GM18870 (cell line): ENCODE results near the gene GAS6.

Source experiments
- ATAC-seq: cut with Tn5 transposase; IDR thresholded peaks from one replicate; pipeline ENCODE4 v1.9.1; 2021; ENCODE audit warnings: moderate library complexity; ENCODE audit not compliant: unreplicated experiment

GAS6 gene

DNA sequence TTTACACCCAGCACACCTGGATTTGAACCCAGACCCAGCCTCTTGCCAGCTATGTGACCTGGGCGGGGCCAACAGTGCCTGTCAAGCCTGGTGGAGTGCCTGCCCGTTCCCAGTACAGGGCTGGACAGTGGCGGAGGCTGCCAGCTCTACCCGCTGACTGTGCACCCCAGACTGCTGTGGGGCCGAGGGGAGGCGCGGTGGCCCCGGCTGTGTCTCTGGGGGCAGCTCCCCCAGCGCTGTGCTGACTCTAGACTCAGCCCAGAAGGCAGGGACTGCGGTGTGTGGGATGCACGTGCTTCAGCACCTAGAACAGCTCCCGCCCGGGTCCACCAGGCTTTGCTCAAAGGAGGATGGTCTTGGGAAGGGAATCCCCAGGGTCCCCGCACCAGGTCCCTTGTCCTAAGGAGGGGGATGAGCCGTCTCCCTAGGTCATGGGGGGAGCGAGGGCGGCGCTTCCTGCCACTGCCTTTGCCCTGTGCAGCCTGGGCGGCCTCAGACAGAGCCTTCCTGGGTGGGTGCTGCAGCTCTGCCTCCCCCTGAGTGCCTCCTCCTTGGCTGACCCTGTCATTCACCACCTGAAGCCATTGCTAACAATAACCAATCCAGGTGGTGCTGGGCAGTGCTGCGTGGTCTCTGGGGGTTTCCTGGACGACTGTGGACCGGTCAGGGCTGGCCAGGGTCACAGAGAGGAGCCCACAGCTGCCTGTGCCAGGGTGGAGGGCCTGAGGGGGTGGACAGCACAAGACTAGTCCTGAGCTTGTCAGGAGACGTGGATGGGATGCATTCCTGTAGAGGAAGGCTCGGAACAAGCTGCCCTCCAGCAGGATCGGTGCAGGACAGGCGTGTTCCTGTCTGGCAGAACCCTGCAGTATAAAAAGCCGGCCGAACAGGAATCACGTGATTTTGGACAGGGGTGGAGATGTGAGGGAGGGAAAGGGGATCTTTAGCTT, 86.3 kb downstream of the GAS6 start:
- ATAC-seq: no peak

DNA sequence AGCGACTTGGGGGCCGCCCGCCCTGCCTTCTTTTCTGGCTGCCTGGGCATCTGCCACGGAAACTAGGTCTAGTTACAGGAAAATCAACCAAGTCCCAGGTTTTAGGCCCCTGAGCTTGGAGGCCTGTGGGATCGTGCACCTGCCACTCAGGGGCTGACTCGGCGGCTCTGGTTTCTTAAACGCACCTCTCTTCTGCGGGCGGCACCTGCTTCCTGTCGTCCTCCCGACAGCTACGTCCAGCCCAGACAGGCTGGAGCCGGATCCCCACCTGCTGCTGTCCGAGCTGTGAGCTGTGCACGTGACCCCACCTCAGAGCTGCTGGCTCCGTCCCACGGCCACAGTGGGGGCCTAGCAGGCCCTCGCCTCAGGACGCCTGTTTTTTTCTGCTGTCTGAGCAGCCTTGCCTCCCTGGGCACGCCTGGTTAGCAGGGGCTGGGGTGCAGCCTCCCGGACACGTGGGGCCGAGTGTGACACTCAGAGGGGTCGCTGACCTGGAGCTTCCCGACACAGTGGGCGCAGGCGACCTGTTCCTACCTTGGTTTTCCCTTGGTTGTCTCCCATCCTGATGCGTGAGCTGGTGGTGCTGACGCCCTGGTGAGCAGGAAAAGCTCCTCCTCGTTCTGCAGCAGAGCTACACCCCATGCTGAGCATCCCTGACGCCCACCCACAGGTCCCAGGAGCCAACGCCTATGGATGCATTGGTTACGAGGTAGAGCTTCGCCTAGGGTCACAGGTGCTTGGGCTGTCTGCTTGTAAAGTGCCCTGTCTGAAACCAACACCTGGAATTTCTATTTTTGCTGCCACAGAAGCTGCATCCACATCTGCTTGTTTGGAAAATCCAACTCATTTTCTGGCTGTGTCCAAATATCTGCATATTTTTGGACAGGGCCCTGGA, 87.4 kb downstream of the GAS6 start:
- ATAC-seq: no peak

DNA sequence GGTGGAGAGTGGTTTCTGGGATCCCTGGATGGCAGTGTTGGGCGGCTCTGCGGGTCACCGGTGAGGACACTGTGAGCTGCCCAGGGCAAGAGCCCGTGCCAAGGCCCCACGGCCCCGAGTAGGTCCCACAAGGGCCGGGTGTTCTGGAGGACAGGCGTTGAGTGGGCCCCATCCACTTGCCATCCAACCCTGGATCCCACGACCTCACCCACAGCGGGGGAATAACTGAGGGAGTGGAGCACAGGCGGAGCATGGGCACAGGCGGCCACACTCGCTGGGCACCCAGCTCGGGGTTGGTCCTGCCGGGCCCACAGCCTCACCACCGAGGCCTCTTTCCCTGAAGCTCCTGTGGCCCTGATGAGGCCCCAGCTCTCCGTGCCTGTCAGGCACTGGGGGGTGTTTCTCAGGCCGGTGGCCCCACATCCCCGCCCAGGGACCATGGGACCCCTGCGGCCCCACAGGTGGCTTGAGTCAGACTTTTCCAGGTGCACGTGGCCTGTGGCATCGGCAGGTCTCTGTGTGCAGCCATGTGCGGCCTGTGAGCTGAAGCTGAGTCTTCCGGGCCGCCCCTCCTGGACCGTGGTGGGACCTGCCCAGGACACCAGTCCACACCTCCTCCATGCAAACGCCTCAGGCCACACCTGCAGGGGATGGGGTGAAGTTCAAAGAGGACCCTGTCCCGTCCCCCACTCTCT, 88.3 kb downstream of the GAS6 start:
- no peak for ATAC-seq

DNA sequence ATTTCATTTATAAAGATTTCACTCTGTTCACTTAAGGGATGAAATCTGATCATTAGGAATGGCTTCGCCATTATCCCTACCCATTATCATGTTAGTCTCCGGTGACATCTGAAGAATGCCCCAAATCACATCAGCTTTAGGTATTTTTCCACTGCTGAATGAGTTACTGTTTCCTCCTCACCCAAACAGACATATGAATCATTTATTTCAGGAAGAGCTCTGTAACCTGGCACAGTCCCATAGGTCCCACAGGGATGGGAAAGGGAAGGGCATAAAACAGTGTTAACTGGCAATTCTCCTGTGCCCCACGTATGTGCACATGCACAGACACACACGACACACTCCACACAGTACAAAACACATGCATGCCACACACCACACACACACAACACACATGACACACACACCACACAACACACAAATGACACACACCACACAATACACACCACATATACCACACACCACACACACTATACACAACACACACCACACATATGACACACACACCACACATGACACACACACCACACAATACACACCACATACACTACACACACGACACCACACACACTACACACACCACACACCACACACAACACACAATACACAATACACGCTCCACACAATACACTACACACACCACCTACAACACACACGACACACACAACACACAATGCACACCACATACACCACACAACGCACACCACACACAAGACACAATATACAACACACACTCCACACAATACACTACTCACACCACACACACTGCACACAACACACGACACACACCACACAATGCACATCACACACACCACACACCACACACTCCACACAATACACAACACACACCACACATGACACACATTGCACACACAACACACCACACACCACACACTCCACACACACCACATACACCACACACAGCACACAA, 89.4 kb downstream of the GAS6 start:
- no peak for ATAC-seq

DNA sequence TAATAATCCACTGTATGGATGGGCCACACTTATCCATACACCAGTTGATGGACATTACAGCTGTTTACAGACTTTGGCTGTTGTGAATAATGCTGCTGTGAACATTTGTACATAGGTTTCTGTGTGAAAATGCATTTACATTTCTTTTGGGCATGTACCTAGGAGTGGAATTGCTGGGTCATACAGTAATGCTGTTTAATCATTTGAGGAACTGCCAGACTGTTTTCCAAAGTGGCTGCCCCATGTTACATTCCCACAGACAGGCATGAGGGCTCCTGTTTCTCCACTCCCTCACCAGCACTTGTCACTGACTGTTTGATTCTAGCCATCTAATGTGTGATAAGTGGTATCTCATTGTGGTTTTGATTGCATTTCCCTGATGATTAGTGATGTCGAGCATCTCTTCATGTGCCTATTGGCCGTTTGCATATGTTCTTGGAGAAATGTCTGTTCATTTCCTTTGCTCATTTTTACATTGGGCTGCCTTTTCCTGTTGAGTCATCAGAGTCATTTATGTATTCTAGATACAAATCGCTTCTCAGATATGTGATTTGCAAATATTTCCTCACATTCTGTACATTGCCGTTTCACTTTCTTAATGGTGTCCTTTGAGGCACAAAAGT, 92.1 kb downstream of the GAS6 start:
- no peak for ATAC-seq

DNA sequence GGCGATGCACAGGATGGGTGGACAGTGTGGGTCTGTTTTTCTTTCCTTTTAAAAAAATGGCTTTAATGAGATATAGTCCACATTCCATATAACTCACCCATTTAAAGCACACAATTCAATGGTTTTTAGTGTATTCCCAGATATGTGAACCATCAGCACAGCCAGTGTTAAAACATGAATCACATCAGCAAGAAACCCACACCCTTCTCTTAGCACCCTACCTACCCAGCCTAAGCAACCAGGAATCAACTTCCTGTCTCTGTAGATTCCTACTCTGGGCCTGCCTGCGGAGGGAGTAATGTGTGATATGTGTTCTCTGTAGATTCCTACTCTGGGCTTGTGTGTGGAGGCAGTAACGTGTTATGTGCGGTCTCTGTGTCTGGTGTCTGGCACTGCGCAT, 92.9 kb downstream of the GAS6 start:
- no peak for ATAC-seq
